Skeletal muscle satellite cell (primary cell): ENCODE results near the gene MRC1.

Source experiments
- H3K27me3 ChIP-seq: 2 replicates; pipeline ENCODE4 v1.7.0; 2013; ENCODE audit warnings: low read length; ENCODE audit not compliant: control insufficient read depth, insufficient read depth
- H3K36me3 ChIP-seq: 2 replicates; pipeline ENCODE4 v1.7.0; 2013; ENCODE audit warnings: mild to moderate bottlenecking, control low read depth, low read length; ENCODE audit not compliant: insufficient read depth
- H3K4me1 ChIP-seq: 2 replicates; pipeline ENCODE4 v1.7.0; 2013; ENCODE audit warnings: low read length; ENCODE audit not compliant: control insufficient read depth, insufficient read depth
- H3K4me2 ChIP-seq: 2 replicates; pipeline ENCODE4 v1.7.0; 2013; ENCODE audit warnings: mild to moderate bottlenecking, low read length
- H3K4me3 ChIP-seq: 2 replicates; pipeline ENCODE4 v1.7.0; 2013; ENCODE audit warnings: low read length
- H3K9ac ChIP-seq: 2 replicates; pipeline ENCODE4 v1.7.0; 2013; ENCODE audit warnings: mild to moderate bottlenecking, low read depth, low read length, moderate library complexity
- H3K9me3 ChIP-seq: replicated peaks from 2 replicates; pipeline ENCODE4 v1.7.0; 2013; ENCODE audit warnings: mild to moderate bottlenecking, control low read depth, low read length

MRC1 gene

DNA sequence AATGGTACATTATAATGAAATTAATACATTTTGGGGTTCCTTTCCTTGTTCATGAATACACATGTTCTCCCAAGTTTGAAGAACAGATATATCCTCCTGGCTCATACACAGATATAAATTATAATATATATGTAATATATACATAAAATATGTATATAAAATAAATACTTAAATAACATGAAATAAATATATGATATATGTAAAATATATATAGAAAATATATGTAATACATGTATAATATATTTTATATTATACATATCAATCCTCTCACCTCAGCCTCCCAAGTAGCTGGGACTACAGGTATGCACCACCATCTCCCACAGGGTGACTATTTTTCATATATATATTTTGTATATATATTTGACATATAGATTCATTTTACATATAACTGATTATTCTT lies 68.0 kb downstream of the MRC1 start:
- Histone ChIP-seq H3K9ac (no peak overlapping the region), H3K27me3 (peaks cover 13% of the 10 kb centered on the region), H3K36me3 (no peaks in the 10 kb centered on the region), H3K9me3 (no peaks in the 10 kb centered on the region), H3K4me3 (no peak overlapping the region), H3K4me1 (no peaks in the 10 kb centered on the region), H3K4me2 (no peak overlapping the region)

DNA sequence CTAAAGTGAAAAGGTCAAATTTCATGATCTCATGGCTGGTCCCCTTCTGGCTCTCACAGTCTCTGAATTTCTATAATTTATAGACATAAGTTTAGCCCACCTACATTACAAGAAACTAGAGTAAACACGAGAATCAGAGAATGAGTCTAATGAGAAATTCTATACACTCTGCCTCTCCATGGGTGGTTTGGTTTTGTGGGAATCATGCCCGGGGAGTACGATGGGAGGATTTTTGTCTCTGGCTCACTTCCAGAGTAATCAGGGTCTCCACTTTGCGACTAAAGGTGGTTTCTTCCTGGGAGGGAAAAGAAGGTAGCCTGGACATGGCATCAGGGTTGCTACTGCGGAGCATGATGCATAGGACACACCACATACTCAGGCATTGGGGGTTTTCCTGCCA lies 69.7 kb downstream of the MRC1 start:
- H3K36me3 ChIP-seq: no peaks in the 10 kb centered on the region
- H3K4me1 ChIP-seq: no peaks in the 10 kb centered on the region
- H3K9me3 ChIP-seq: no peaks in the 10 kb centered on the region
- H3K9ac ChIP-seq: no peak overlapping the region
- H3K27me3 ChIP-seq: peaks cover 6% of the 10 kb centered on the region
- H3K4me3 ChIP-seq: no peak overlapping the region
- no peak overlapping the region for H3K4me2 ChIP-seq

DNA sequence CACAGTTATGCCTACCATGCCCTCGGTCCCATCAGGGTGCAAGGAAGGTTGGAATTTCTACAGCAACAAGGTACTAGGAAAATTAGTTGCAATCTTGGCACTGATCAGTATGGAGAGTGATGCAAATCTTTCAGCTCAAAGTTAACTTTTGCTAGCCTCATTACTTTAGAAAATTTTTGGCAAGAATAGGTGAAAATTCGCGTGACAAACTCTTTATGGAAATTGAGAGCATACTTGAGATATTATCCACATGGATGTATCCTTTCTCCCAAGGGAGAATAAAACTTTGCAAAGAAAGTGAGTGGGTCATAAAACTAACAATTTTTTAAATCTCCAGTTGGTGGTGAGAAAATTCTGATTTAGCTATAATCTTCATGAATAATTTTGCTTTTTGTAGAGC lies 71.5 kb downstream of the MRC1 start:
- Histone ChIP-seq H3K36me3 (no peaks in the 10 kb centered on the region), H3K4me2 (no peak overlapping the region)

DNA sequence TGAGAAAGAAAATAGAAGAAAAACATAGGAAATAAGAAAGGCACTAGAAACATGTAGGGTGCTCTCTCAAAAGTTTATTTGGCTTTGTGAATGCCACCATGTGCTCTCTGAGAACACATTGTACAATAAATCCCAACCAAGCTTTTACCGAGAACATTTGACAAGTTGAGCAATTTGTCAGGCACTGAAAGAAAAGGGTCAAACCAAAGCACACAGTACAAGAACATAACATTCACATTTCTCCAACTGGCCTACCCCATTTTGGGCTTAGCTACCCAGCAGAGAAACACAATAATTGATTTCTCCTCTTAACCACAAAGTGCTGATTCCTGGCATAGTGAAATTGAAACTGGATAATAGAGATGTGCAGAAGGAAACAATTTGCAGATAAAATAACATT lies 73.4 kb downstream of the MRC1 start:
- Histone ChIP-seq H3K4me1 (no peaks in the 10 kb centered on the region), H3K9ac (no peak overlapping the region), H3K4me2 (no peak overlapping the region), H3K9me3 (no peaks in the 10 kb centered on the region), H3K36me3 (no peaks in the 10 kb centered on the region), H3K27me3 (no peaks in the 10 kb centered on the region), H3K4me3 (no peak overlapping the region)

More for the DNA sequence above, 71.5 kb downstream of the MRC1 start:
- no peak overlapping the region for H3K4me3 ChIP-seq
- H3K27me3 ChIP-seq: no peaks in the 10 kb centered on the region
- no peaks in the 10 kb centered on the region for H3K4me1 ChIP-seq
- no peaks in the 10 kb centered on the region for H3K9me3 ChIP-seq
- H3K9ac ChIP-seq: no peak overlapping the region

DNA sequence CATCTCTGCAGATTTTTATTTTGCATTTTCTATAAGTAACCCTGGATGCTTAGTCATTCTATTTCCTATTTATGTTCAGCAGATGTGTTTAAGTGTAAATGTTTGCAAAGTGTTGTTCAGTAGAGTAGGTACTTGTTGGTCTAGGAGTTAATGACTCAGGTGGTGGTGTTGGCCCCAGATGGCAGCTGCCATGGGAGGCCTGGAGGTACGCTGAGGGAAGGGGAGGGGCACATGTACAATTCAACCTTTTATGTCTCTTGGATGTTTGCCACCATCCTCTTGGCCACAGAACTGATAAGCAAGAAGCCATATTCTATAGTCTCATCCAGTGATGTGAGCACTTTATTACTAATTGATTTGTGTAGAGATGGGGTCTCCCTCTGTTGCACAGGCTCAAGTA lies 74.5 kb downstream of the MRC1 start:
- Histone ChIP-seq H3K9me3 (no peaks in the 10 kb centered on the region), H3K4me1 (no peaks in the 10 kb centered on the region), H3K27me3 (no peaks in the 10 kb centered on the region), H3K9ac (no peak overlapping the region), H3K4me2 (no peak overlapping the region), H3K36me3 (no peaks in the 10 kb centered on the region), H3K4me3 (no peak overlapping the region)

DNA sequence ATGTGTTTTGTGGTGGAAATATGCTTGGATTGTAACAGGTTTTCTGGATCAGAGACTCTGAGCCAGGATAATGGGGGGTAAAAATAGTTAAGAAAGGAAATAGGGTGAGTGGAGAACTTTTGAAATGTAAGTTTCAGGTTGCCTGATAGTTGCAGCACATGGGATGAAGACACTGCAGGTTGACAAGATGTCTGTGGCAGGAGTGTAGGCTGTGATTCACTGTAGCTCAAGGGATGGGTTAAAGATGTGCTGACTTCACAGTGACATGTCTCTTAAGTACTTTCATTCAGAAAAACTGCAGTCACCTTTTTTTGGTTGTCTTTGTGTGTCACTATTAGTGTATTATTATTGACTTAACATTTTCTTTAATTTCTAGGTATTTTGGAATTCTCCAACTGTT lies 79.0 kb downstream of the MRC1 start:
- Histone ChIP-seq H3K9ac (no peak overlapping the region), H3K4me2 (no peak overlapping the region), H3K36me3 (no peaks in the 10 kb centered on the region), H3K9me3 (no peaks in the 10 kb centered on the region), H3K4me3 (no peak overlapping the region), H3K27me3 (peaks cover 16% of the 10 kb centered on the region), H3K4me1 (no peaks in the 10 kb centered on the region)

DNA sequence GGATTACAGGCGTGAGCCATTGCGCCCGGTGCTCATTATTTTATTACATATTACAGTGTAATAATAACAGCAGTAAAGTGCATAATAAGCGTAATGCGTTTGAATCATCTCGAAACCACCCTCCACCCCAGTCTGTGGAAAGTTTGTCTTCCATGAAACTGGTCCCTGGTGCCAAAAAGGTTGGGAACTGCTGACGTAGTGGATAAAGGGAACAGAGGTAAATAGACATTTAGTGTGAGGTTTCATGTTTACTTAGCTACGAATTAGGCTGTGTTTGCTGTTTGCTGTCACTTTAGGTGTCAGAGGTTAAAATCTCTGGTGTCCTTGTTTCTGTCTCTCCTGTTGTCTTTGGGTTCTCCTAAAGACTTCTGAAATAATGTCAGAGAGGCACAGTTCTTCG lies 82.3 kb downstream of the MRC1 start:
- no peak overlapping the region for H3K9ac ChIP-seq

DNA sequence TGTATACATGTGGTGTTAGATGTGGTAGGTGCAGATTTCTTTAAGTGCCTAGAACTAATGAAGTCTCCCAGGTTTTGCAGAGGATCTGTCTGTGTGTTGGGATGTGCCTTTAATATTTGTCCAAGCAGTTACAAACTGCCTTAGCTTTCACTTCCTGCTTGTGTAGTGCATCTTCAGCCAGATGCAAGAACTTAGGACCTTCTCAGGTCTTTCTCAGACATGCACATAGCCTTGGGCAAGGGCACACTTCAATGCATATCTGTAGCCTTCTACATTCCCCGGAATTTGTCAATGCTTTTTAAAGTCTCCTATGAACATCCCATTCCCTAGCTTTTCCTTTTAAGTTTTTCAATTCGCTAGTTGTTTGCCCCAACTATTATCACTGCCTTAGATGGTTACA lies 95.4 kb downstream of the MRC1 start:
- Histone ChIP-seq H3K4me3 (no peak overlapping the region), H3K9me3 (no peaks in the 10 kb centered on the region), H3K4me1 (peaks cover 13% of the 10 kb centered on the region), H3K27me3 (no peaks in the 10 kb centered on the region), H3K36me3 (no peaks in the 10 kb centered on the region), H3K4me2 (no peak overlapping the region), H3K9ac (no peak overlapping the region)

More for the DNA sequence above, 82.3 kb downstream of the MRC1 start:
- H3K27me3 ChIP-seq: peaks cover 16% of the 10 kb centered on the region
- H3K9me3 ChIP-seq: no peaks in the 10 kb centered on the region
- no peaks in the 10 kb centered on the region for H3K36me3 ChIP-seq
- H3K4me3 ChIP-seq: no peak overlapping the region
- H3K4me2 ChIP-seq: no peak overlapping the region
- no peaks in the 10 kb centered on the region for H3K4me1 ChIP-seq

DNA sequence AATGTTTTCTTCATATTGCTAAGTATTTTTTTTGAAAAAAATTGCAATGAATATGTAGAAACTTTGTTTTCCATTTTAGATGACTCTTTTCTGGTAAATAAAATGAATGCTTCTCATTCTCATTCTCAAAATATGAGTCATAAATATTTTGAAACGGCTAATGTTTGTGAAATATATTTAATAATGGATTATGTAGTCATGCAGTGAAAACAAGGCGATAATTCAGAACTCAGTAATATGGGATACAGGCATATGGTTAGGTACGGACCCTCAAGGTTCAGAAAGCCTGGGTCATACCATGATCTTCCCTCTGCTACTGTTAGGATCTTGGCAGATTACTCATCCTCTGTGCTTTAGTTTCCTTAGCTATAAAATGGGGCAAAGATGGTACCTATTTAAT lies 96.3 kb downstream of the MRC1 start:
- peak overlapping the region; percentile 40 for H3K4me2 ChIP-seq
- H3K9ac ChIP-seq: no peak overlapping the region
- no peak overlapping the region for H3K4me3 ChIP-seq
- H3K36me3 ChIP-seq: no peaks in the 10 kb centered on the region
- peaks cover 13% of the 10 kb centered on the region for H3K4me1 ChIP-seq
- no peaks in the 10 kb centered on the region for H3K9me3 ChIP-seq
- no peaks in the 10 kb centered on the region for H3K27me3 ChIP-seq

DNA sequence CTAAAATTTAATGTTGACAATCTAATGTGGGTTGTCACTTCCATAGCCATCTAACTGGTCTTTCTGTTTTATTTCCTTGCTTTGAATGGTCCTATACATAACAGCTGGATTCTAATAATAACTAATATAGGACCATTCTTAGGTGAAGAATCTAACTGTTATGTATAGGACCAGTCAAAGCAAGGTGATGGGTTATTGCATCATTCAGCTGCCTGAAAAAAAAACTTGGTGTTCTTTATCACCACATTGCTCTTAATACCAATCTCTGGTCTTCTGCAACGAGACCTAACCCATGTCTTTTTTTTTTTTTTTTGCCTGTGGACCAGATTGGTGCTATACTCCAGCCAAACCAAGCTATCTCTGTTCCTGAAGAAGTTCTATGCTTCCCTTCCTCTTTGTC lies 96.9 kb downstream of the MRC1 start:
- Histone ChIP-seq H3K4me2 (no peak overlapping the region), H3K9me3 (no peaks in the 10 kb centered on the region), H3K27me3 (no peaks in the 10 kb centered on the region), H3K36me3 (no peaks in the 10 kb centered on the region), H3K9ac (no peak overlapping the region), H3K4me1 (peaks cover 13% of the 10 kb centered on the region), H3K4me3 (no peak overlapping the region)

DNA sequence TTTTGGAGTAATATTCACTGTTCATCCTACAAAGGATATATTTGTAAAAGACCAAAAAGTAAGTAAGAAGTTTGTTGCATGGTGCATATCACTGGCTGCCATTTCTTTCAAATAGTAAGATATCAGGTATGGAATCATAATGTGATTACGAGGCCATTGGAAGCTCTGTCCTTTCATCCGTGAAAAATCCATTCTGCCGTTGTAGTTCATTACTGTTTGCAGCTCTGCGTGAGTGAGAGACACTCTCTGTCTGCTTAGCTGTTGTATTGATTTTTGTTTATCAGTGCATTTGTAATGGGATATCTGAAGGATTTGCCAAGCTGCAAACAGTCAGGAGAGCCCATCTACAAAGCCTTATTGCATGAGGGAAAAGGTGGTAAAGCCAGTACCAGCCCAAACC lies 98.5 kb downstream of the MRC1 start:
- no peaks in the 10 kb centered on the region for H3K9me3 ChIP-seq
- no peak overlapping the region for H3K4me3 ChIP-seq
- no peak overlapping the region for H3K4me2 ChIP-seq
- H3K9ac ChIP-seq: no peak overlapping the region
- H3K27me3 ChIP-seq: no peaks in the 10 kb centered on the region
- peaks cover 13% of the 10 kb centered on the region for H3K4me1 ChIP-seq
- H3K36me3 ChIP-seq: no peaks in the 10 kb centered on the region

DNA sequence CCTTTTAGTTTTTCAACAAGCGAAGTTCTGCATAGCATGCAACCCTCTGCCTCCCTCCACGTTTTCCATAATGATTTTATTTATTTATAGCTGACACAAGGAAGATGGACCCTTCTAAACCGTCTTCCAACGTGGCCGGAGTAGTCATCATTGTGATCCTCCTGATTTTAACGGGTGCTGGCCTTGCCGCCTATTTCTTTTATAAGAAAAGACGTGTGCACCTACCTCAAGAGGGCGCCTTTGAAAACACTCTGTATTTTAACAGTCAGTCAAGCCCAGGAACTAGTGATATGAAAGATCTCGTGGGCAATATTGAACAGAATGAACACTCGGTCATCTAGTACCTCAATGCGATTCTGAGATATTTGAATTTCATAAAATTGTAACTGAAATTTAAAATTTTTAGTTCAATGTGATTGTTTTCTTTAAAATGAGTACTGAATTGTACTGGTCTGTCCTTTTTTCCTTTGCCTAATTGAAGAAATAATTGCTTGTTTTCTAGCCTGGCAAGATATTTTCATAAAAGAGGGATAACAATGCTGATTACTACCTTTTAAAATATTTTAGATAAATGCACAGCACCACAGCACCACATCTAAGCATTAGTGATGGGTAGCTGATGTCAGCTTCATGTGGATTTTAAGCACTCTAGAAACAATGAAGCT lies 101.1 kb downstream of the MRC1 start:
- Histone ChIP-seq H3K36me3 (no peaks in the 10 kb centered on the region), H3K4me1 (peaks cover 6% of the 10 kb centered on the region), H3K9ac (no peak overlapping the region), H3K4me2 (peak overlapping the region; percentile 39), H3K4me3 (no peak overlapping the region), H3K27me3 (no peaks in the 10 kb centered on the region), H3K9me3 (no peaks in the 10 kb centered on the region)
